Astrocyte of the cerebellum (primary cell): ENCODE results near the gene PPARD.
A peak's percentile ranks its signal among the peaks of the same experiment; 100 is the strongest.

Experiments
- DNase-seq: peaks from one replicate; pipeline ENCODE4 v3.0.0-alpha.2; 2011; ENCODE audit warnings: low read depth
- H3K4me3 ChIP-seq: 2 replicates; pipeline ENCODE4 v1.5.1; 2011; ENCODE audit warnings: mild to moderate bottlenecking, low read depth, low read length, moderate library complexity
- CTCF ChIP-seq: IDR thresholded peaks from 2 replicates; pipeline ENCODE4 v1.5.1; 2012; ENCODE audit warnings: low read length, low read depth, moderate library complexity, mild to moderate bottlenecking; ENCODE audit errors: missing control alignments
- in situ Hi-C: cut with HindIII; loops from 2 replicates; pipeline ENCODE4 v1.10.0; 2017; ENCODE audit warnings: low sequenced_read_pairs

PPARD gene

GRCh38 chr6:35297601-35298481 is 44.5 kb upstream of the PPARD start, which contains the start of gene DEF6:
TSS of gene DEF6 (plus strand) at chr6:35297818. CDS start at chr6:35297857, 39 bp downstream.
- H3K4me3 ChIP-seq = peak within 1 kb of the TSS; percentile 21
- peak; percentile 74 for TF ChIP-seq CTCF
- peak; percentile 50 for DNase-seq
- in situ Hi-C loops = no loop called here

- no peak for TF ChIP-seq CTCF
- H3K4me3 ChIP-seq = no peak overlapping the region
- DNase-seq = no peak
- in situ Hi-C loops = no loop called here
These were observed 43.7 kb upstream of the PPARD start for GRCh38 chr6:35298625-35299140.

- no peak overlapping the region for H3K4me3 ChIP-seq
- DNase-seq = no peak
- TF ChIP-seq CTCF = no peak
- in situ Hi-C loops = no loop called here
These were observed 42.7 kb upstream of the PPARD start for GRCh38 chr6:35299674-35300073.

GRCh38 chr6:35300848-35301247 is 41.5 kb upstream of the PPARD start:
- TF ChIP-seq CTCF = no peak
- DNase-seq = no peak
- no peak overlapping the region for H3K4me3 ChIP-seq
- in situ Hi-C loops = no loop called here

GRCh38 chr6:35302604-35303241 is 39.6 kb upstream of the PPARD start:
- no peak overlapping the region for H3K4me3 ChIP-seq
- in situ Hi-C loops = no loop called here
- no peak for DNase-seq
- TF ChIP-seq CTCF = no peak

GRCh38 chr6:35304299-35304698 is 38.1 kb upstream of the PPARD start:
- TF ChIP-seq CTCF = no peak
- in situ Hi-C loops = no loop called here
- no peak overlapping the region for H3K4me3 ChIP-seq
- DNase-seq = no peak
